Measurements from ENCODE around the gene LYSMD4.
"Not testable (repeated sequence)": the region's sequence is repeated elsewhere in the genome, so short reads cannot be mapped to it uniquely, and the experiment has no call there.

The LYSMD4 gene

GRCh38 chr15:99733268-99734039 is at the start of gene LYSMD4:
Gene LYSMD4, minus strand, starts transcription at chr15:99733437. Its CDS starts 1,438 bp downstream, at chr15:99731999.
- peak; percentile 100 for DNase-seq (ENCODE audit: extremely low spot score)
- no peak for TF ChIP-seq CTCF (IDR thresholded peaks at IDR 0.05; ENCODE audit: control extremely low read depth, extremely low read depth, low read depth, missing control alignments)
- ChIA-PET CTCF (interaction anchor here (0.8 to 12.2 kb wide), 11 partner anchors 8 to 633 kb away, joined by 3 to 83 read pairs (median 5); no protein-coding TSS in a partner anchor), POLR2A (interaction anchor here (0.6 to 1.1 kb wide), 5 partner anchors 17 to 1211 kb away, joined by 3 to 5 read pairs (median 3); partner anchors contain the start of genes LRRC28 and SYNM)

GRCh38 chr15:99782029-99782428 is 48.8 kb upstream of the LYSMD4 start:
- CTCF ChIA-PET; POLR2A ChIA-PET; DNase-seq (ENCODE audit: extremely low spot score): not testable (repeated sequence)

- ChIA-PET POLR2A (no interaction called here), CTCF (interaction anchor here (0.8 to 3.1 kb wide), 4 partner anchors 21 to 505 kb away, joined by 3 to 12 read pairs (median 6); no protein-coding TSS in a partner anchor)
- no peak for TF ChIP-seq CTCF (IDR thresholded peaks at IDR 0.05; ENCODE audit: control extremely low read depth, extremely low read depth, low read depth, missing control alignments)
- DNase-seq (ENCODE audit: extremely low spot score): no peak
Observed at GRCh38 chr15:99777144-99777543, 43.9 kb upstream of the LYSMD4 start.

- no peak for TF ChIP-seq CTCF (IDR thresholded peaks at IDR 0.05; ENCODE audit: control extremely low read depth, extremely low read depth, low read depth, missing control alignments)
- DNase-seq (ENCODE audit: extremely low spot score): no peak
- POLR2A ChIA-PET: no interaction called here
- CTCF ChIA-PET: no interaction called here
Observed at GRCh38 chr15:99764522-99764921, 31.3 kb upstream of the LYSMD4 start.

- CTCF ChIA-PET: no interaction called here
- POLR2A ChIA-PET: no interaction called here
- no peak for DNase-seq (ENCODE audit: extremely low spot score)
- TF ChIP-seq CTCF (IDR thresholded peaks at IDR 0.05; ENCODE audit: control extremely low read depth, extremely low read depth, low read depth, missing control alignments): no peak
Observed at GRCh38 chr15:99763827-99764226, 30.6 kb upstream of the LYSMD4 start.

- POLR2A ChIA-PET: interaction anchor here (0.9 kb wide), 1 partner anchor 8 kb away, joined by 3 read pairs; no protein-coding TSS in a partner anchor
- TF ChIP-seq CTCF (IDR thresholded peaks at IDR 0.05; ENCODE audit: control extremely low read depth, extremely low read depth, low read depth, missing control alignments): no peak
- no peak for DNase-seq (ENCODE audit: extremely low spot score)
- CTCF ChIA-PET: interaction anchor here (1.0 to 1.5 kb wide), 2 partner anchors 9 to 489 kb away, joined by 3 to 4 read pairs; no protein-coding TSS in a partner anchor
Observed at GRCh38 chr15:99762288-99762687, 29.1 kb upstream of the LYSMD4 start.

Measured in GM10248 (cell line).